HG02763 (cell line): ENCODE results near the gene CSAG2.

ENCODE experiments used
- ATAC-seq: cut with Tn5 transposase; IDR thresholded peaks from one replicate; pipeline ENCODE4 v1.9.1; 2021; ENCODE audit warnings: mild to moderate bottlenecking, moderate library complexity; ENCODE audit not compliant: unreplicated experiment

Gene CSAG2

DNA sequence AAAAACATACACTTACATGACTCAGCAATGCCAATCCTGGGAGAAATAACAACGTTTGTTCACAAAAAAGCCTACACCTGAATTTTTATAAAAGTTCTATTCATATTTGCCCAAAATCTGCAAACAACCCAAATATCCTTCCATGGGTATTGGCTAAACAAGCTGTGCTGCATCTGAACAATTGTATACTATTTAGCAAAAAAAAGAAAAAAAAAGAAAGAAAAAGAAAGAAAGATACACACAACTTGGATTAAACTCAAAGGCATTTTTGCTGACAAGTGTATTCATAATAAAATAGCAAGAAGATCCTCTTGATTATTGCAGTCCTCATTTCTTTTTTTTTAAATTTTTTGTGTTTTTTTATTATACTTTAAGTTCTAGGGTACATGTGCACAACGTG is 34.9 kb downstream of the CSAG2 start:
- ATAC-seq: no peak

- ATAC-seq: no peak
Measured at GRCh38 chrX:152663086-152663485, 46.0 kb downstream of the CSAG2 start.

DNA sequence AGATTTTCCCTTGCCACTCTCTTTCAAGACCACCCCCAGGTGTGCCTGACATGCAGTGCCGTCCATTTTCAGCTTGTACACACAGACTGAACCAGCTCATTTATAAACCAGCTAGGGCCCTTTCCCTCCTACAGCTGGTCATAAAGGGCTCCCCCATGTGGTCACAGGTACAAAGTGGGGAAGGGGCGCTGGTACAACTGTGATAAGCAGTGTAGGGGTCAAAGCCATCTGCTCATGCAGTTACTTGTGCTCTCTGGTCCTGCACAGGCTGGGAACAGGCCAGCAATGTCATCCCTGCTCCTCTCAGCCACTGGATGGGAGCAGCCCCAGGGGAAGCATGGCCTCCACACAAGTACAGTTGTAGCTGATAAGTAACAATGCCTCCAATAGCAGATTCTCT is 50.8 kb downstream of the CSAG2 start:
- ATAC-seq: no peak
